Ishikawa (cell line): ENCODE results near the gene TRERF1.

Experiments used
- CEBPB ChIP-seq: IDR thresholded peaks from 2 replicates; pipeline ENCODE4 v1.6.1; 2012
- CREB1 ChIP-seq: IDR thresholded peaks from 2 replicates; pipeline ENCODE4 v1.6.1; 2012; ENCODE audit warnings: low read depth
- EGR1 ChIP-seq: IDR thresholded peaks from 2 replicates; pipeline ENCODE4 v1.6.1; 2012
- EP300 ChIP-seq: IDR thresholded peaks from 2 replicates; pipeline ENCODE4 v1.6.1; 2012; ENCODE audit warnings: borderline replicate concordance
- FOXM1 ChIP-seq: IDR thresholded peaks from 2 replicates; pipeline ENCODE4 v1.6.1; 2012; ENCODE audit warnings: low read depth, borderline replicate concordance
- MAX ChIP-seq: IDR thresholded peaks from 2 replicates; pipeline ENCODE4 v1.6.1; 2012
- NFIC ChIP-seq: IDR thresholded peaks from 2 replicates; pipeline ENCODE4 v1.6.1; 2012
- RAD21 ChIP-seq: IDR thresholded peaks from 2 replicates; pipeline ENCODE4 v1.6.1; 2012; ENCODE audit warnings: low read depth
- REST ChIP-seq: IDR thresholded peaks from 2 replicates; pipeline ENCODE4 v1.6.1; 2012; ENCODE audit warnings: low read depth, mild to moderate bottlenecking
- TAF1 ChIP-seq: IDR thresholded peaks from 2 replicates; pipeline ENCODE4 v1.6.1; 2012; ENCODE audit warnings: low read depth, mild to moderate bottlenecking
- TCF12 ChIP-seq: IDR thresholded peaks from 2 replicates; pipeline ENCODE4 v1.6.1; 2012; ENCODE audit warnings: low read depth
- TEAD4 ChIP-seq: IDR thresholded peaks from 2 replicates; pipeline ENCODE4 v1.6.1; 2012
- USF1 ChIP-seq: IDR thresholded peaks from 2 replicates; pipeline ENCODE4 v1.6.1; 2012
- YY1 ChIP-seq: IDR thresholded peaks from 2 replicates; pipeline ENCODE4 v1.6.1; 2012; ENCODE audit warnings: low read depth
- ZBTB7A ChIP-seq: IDR thresholded peaks from 2 replicates; pipeline ENCODE4 v1.6.1; 2012; ENCODE audit warnings: low read depth

TRERF1 gene

DNA sequence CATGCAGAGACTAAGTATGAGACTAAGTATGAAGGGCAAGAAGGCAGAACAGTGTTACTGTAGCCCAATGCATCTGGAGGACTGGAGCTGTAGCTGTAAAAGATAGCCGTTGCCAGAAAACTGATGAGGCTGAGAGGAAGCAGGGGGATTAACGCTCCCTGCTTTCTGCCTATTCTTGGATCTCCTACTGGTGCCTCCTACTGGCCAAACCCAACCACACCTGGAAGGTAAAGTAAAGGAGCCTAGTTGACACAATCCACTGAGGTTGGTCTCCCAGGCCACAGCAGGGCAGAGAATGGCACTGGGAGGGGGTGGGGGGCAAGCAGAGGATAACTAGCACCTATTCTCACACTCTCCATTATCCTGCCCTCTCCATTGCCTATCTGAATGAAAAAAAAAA is 129.1 kb downstream of the TRERF1 start:
- no peak for TF ChIP-seq FOXM1
- no peak for TF ChIP-seq EP300
- TF ChIP-seq RAD21, result 0 out of 2 replicates have a peak, but pooled peaks have one; percentile 6
- TF ChIP-seq USF1, result no peak
- TF ChIP-seq NFIC, result no peak
- TF ChIP-seq TAF1, result no peak

DNA sequence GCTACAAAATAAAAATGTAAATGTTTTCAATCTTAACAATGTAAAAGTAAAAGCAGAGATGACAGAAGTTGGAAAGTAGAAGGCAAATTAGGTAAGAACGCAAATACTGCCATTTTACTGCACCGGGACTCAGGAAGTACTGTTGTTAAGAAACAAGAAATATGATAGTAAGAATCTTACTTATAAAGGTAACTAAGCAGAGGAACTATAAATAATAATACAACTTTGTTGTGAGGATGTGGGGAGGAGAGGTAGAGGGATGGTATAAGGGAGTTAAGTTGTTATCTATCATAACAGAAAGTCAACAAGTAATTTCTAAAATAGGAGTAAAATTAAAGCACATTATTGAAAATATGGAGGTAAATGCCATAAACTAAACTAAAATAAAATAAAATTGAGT is 129.8 kb downstream of the TRERF1 start:
- no peak for TF ChIP-seq ZBTB7A
- TF ChIP-seq YY1, result no peak
- TF ChIP-seq REST, result no peak
- TF ChIP-seq NFIC, result no peak
- no peak for TF ChIP-seq CEBPB
- TF ChIP-seq TEAD4, result no peak
- TF ChIP-seq RAD21, result no peak
- TF ChIP-seq TAF1, result no peak
- no peak for TF ChIP-seq EGR1
- no peak for TF ChIP-seq USF1

DNA sequence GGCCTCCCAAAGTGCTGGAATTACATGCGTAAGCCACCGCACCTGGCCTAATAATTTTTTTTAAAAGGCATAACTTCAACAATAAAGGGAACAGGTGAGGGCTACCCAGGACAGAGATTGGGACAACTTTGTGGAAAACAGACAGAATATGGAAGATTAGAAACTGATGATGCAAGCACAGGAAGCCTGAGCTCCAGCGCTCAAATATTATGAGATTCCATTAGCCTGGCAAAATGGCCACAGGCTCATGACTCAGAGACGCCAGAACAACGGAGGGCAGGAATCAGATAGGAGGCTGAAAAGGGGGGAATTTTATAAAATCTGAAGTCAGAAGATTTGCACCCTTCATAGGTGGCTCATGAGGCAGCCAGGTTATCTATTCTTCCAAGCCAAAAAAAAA is 131.0 kb downstream of the TRERF1 start:
- TF ChIP-seq ZBTB7A (no peak), TEAD4 (no peak), USF1 (no peak), EGR1 (no peak), REST (no peak), MAX (no peak), YY1 (no peak), RAD21 (no peak)

DNA sequence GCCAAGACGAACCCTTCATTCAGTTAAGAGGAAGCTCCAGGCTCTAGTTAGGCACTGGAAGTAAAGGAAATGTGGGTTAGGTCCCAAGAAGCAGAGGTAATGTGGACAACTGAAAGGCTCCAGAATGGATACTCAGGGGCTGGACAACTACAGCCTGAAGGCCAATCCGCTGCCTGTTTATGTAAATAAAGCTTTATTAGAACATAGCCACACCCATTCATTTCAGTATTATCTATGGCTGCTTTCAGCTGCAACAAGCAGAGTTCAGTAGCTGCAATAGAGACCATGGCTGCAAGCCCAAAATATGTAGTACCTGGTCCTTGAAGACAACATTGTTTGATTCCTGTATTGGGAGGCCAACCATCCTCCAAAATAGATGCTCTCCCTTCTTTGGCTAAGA is 133.2 kb downstream of the TRERF1 start:
- TF ChIP-seq NFIC (no peak), MAX (no peak), TEAD4 (no peak), EGR1 (no peak), TCF12 (no peak), CREB1 (no peak), USF1 (no peak), YY1 (no peak), FOXM1 (no peak), EP300 (no peak), REST (no peak), RAD21 (no peak), TAF1 (no peak), CEBPB (no peak), ZBTB7A (no peak)
